ENCODE results near the gene ERG28. TPM values are rescaled to one million over a fixed set of nuclear protein-coding genes. Genes with fewer than 3 reads are reported as not detected.

ERG28 gene, protein sequence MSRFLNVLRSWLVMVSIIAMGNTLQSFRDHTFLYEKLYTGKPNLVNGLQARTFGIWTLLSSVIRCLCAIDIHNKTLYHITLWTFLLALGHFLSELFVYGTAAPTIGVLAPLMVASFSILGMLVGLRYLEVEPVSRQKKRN
- total RNA-seq (4.5 TPM), polyA plus RNA-seq (ENCODE audit: insufficient read depth in 1 of 8, insufficient read length in 8 of 8, low replicate concordance in 1 of 8) (10 to 100 TPM; 11.6 to 17.3 (median 14.2) TPM)
- long read RNA-seq, donor 1, transcript ERG28-201 (5 exons, 2,633 nt), result major isoform, 12 of 12 reads
- long read RNA-seq, donor 1, partial matches to known transcripts, result 0 of 12 reads
- long read RNA-seq, donor 1, other reads (novel, unspliced or antisense), result 0 of 12 reads
- long read RNA-seq, donor 2, partial matches to known transcripts, result 0 of 2 reads
- long read RNA-seq, donor 2, other reads (novel, unspliced or antisense), result 0 of 2 reads
- long read RNA-seq, donor 3, transcript ERG28-201 (5 exons, 2,633 nt), result major isoform, 21 of 28 reads
- long read RNA-seq, donor 3, partial matches to known transcripts, result 7 of 28 reads
- long read RNA-seq, donor 3, other reads (novel, unspliced or antisense), result 0 of 28 reads
- long read RNA-seq, donor 4, transcript ERG28-201 (5 exons, 2,633 nt), result major isoform, 9 of 9 reads
- long read RNA-seq, donor 4, partial matches to known transcripts, result 0 of 9 reads
- long read RNA-seq, donor 4, other reads (novel, unspliced or antisense), result 0 of 9 reads
- long read RNA-seq, donor 5, transcript ERG28-201 (5 exons, 2,633 nt), result major isoform, 50 of 57 reads
- long read RNA-seq, donor 5, partial matches to known transcripts, result 7 of 57 reads
- long read RNA-seq, donor 5, other reads (novel, unspliced or antisense), result 0 of 57 reads
- long read RNA-seq, donor 6, transcript ERG28-201 (5 exons, 2,633 nt), result major isoform, 35 of 42 reads
- long read RNA-seq, donor 6, partial matches to known transcripts, result 7 of 42 reads
- long read RNA-seq, donor 6, other reads (novel, unspliced or antisense), result 0 of 42 reads
- long read RNA-seq, donor 7, transcript ERG28-201 (5 exons, 2,633 nt), result major isoform, 25 of 31 reads
- long read RNA-seq, donor 7, partial matches to known transcripts, result 6 of 31 reads
- long read RNA-seq, donor 7, other reads (novel, unspliced or antisense), result 0 of 31 reads
- long read RNA-seq, donor 8, transcript ERG28-201 (5 exons, 2,633 nt), result major isoform, 23 of 73 reads
- long read RNA-seq, donor 8, partial matches to known transcripts, result 42 of 73 reads
- long read RNA-seq, donor 8, other reads (novel, unspliced or antisense), result 8 of 73 reads
- long read RNA-seq, donor 9, transcript ERG28-201 (5 exons, 2,633 nt), result major isoform, 14 of 20 reads
- long read RNA-seq, donor 9, partial matches to known transcripts, result 6 of 20 reads
- long read RNA-seq, donor 9, other reads (novel, unspliced or antisense), result 0 of 20 reads
- long read RNA-seq, donor 10, transcript ERG28-201 (5 exons, 2,633 nt), result major isoform, 23 of 23 reads
- long read RNA-seq, donor 10, partial matches to known transcripts, result 0 of 23 reads
- long read RNA-seq, donor 10, other reads (novel, unspliced or antisense), result 0 of 23 reads
- long read RNA-seq, donor 11, transcript ERG28-201 (5 exons, 2,633 nt), result major isoform, 9 of 9 reads
- long read RNA-seq, donor 11, partial matches to known transcripts, result 0 of 9 reads
- long read RNA-seq, donor 11, other reads (novel, unspliced or antisense), result 0 of 9 reads

DNA sequence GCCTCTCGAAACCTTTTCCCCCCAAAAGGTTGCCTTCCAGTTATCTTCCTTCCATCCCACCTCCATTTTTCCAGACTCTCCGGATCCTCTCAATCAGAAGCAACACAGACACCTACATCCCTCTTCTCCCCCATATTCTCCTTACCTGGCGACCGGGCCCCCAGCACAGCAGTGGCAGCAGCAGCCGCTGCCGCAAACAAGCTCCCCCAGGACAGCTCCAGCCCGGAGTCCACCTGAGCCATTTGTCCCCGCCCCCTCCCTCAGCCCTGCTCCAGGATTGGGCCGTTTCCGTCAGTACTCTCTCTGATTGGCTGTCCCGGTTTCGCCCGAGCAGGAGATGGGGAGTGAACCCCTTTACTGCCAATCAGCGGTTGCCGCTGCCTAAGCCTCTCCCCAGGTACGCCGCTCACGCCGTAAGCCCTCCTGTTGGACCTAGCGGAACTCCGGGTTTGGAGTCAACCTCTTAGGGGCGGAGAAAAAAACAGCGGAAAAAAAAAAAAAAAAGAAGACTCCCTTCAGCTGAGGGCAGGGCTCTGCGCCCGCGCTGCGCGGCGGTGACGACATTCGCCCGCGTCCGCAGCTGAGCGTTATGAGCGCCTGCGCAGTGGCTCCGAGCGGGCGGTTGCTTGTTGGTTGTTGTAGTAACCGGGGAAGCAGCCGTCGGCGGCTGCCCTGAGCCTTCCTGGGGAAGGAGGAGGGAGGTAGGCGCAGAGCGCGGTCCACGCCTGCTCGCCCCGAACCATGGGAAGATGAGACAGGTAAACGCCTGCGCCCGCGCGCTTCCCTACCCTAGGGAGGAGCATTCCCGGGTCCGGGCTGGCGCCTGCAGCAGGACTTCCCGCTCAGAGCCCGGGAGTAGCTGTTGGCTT lies at the start of gene ERG28, which contains the start of gene TTLL5:
Gene ERG28 (minus strand): TSS at position 247 of the 869 bp plus-strand sequence. CDS start 3,374 bp downstream, outside the sequence.
Gene TTLL5 (plus strand): TSS at position 617 of the 869 bp plus-strand sequence. CDS start 1,904 bp downstream, outside the sequence.
- Histone ChIP-seq H3K36me3 (ENCODE audit: control insufficient read depth, insufficient read depth, low read length) (no peaks in the 10 kb centered on the region), H3K4me1 (ENCODE audit: control insufficient read depth, insufficient read depth, low read length) (peaks cover 9% of the 10 kb centered on the region), H3K4me3 (ENCODE audit: low read length) (peak within 1 kb of the TSS; percentile 89), H3K9me3 (replicated peaks; ENCODE audit: control insufficient read depth, low read depth, low read length) (no peaks in the 10 kb centered on the region), H3K27ac (ENCODE audit: low read length) (peak within 1 kb of the TSS; percentile 91), H3K27me3 (ENCODE audit: control insufficient read depth, insufficient read depth, low read length) (no peaks in the 10 kb centered on the region)
- DNase-seq, result peak; percentile 99
- under 1% methylated on average over 47 of the region's 60 CpGs for WGBS (ENCODE audit: insufficient coverage)

DNA sequence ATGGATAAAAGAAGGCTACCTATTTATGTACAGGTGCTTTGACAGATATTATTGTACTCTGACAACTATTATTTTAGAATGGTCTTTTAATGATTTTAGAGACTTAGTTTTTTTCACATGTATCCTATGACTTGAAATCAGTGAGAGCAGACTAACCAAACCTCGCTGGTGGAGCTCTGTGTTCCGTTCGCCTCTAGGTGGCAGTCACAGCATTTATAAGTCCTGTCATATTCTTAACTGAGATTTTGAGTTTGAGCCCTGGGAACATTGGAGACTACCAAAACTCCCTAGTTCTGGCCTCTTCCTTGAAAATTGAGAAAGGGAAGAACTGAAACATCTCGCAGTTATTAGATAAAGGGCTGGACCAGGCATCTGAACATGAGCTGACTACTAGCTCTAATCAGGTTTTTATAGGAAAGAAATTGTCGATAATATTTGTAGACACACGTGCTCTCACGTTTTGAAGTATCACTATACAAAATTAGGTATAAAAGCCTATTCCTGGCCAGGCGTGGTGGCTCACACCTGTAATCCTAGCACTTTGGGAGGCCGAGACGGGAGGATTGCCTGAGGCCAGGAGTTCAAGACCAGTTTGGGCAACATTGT lies 48.6 kb upstream of the ERG28 start:
- Histone ChIP-seq H3K4me3 (ENCODE audit: low read length) (no peak overlapping the region), H3K36me3 (ENCODE audit: control insufficient read depth, insufficient read depth, low read length) (peaks cover 8% of the 10 kb centered on the region), H3K27ac (ENCODE audit: low read length) (no peak overlapping the region), H3K4me1 (ENCODE audit: control insufficient read depth, insufficient read depth, low read length) (peaks cover 9% of the 10 kb centered on the region), H3K9me3 (replicated peaks; ENCODE audit: control insufficient read depth, low read depth, low read length) (no peaks in the 10 kb centered on the region), H3K27me3 (ENCODE audit: control insufficient read depth, insufficient read depth, low read length) (no peaks in the 10 kb centered on the region)
- DNase-seq, result peak; percentile 94
- WGBS (ENCODE audit: insufficient coverage), result no CpG with 5 or more reads among the region's 10 CpGs

DNA sequence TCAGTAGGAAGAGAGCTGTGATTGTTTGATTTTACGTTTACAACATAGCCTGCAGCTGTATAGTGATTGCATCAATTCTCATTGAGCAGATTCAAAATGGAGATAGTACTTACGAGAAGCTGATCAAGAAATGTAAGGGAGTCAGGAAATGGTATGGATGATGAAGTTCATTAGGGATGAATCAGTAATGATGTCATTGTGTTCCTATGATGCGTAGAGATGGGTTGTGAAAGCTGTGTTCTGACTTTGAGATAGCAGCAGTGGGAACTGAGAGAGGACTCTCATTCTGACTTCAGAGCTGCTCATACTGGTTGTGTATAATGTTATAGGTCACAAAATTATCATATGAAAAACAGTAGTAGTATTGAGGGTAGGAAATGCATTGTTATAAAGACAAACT lies 44.3 kb upstream of the ERG28 start:
- Histone ChIP-seq H3K4me3 (ENCODE audit: low read length) (no peak overlapping the region), H3K36me3 (ENCODE audit: control insufficient read depth, insufficient read depth, low read length) (peaks cover 22% of the 10 kb centered on the region), H3K27ac (ENCODE audit: low read length) (no peak overlapping the region), H3K4me1 (ENCODE audit: control insufficient read depth, insufficient read depth, low read length) (peaks cover 9% of the 10 kb centered on the region), H3K9me3 (replicated peaks; ENCODE audit: control insufficient read depth, low read depth, low read length) (no peaks in the 10 kb centered on the region), H3K27me3 (ENCODE audit: control insufficient read depth, insufficient read depth, low read length) (no peaks in the 10 kb centered on the region)
- 92% methylated on average over 3 of the region's 3 CpGs for WGBS (ENCODE audit: insufficient coverage)
- no peak for DNase-seq

DNA sequence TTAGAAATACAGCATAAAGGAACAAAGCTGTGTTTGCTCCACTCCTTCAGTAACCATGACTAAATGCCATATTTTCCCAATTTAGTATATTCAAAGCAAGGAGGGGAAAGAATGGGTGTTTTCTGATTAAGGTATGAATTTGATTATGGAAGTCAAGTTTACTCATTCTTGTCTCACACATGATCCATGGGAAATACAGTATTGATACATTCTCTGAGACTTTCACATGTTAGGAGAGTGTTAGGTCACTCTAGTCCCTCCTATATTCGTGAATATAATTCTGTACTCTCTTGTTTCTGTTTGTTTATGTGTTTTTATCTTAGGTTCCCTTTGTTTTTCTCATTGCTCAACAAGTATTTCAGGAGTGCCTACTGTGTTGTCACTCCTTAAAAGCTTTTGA lies 42.8 kb upstream of the ERG28 start:
- Histone ChIP-seq H3K27ac (ENCODE audit: low read length) (peak overlapping the region; percentile 84), H3K36me3 (ENCODE audit: control insufficient read depth, insufficient read depth, low read length) (peaks cover 28% of the 10 kb centered on the region), H3K4me3 (ENCODE audit: low read length) (no peak overlapping the region), H3K4me1 (ENCODE audit: control insufficient read depth, insufficient read depth, low read length) (peaks cover 9% of the 10 kb centered on the region), H3K9me3 (replicated peaks; ENCODE audit: control insufficient read depth, low read depth, low read length) (no peaks in the 10 kb centered on the region), H3K27me3 (ENCODE audit: control insufficient read depth, insufficient read depth, low read length) (no peaks in the 10 kb centered on the region)
- DNase-seq, result no peak
- no CpG with 5 or more reads among the region's 1 CpG for WGBS (ENCODE audit: insufficient coverage)

DNA sequence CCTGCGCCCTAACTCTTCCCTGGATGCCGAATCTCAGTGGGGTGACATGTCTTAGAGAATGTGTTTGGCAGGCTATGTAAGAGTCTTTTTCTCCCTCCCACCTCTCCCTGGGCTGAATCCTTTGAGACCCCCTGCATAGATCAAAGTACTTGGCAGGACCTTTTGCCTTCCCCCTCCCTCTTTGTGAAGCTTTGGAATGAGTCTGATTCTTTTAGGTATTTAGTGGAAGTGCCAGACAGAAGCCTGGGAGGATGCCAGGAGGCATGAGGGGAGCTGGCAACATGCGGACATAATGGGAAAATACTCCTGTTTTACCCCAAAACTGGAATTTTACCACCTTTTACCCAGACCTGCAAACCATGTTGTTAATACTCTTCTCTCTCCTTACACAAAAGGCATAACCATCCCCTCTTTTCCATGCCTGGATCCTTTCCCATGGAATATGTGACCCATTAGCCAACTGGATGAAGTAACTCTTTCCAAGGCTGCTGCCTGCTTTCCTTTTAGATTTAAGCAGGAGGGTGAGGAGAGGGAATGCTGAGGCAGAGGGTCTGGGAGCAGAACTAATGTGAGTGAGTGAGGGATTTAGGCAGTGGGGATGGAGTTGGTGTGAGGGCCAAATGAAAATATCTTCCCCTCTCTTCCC lies 42.1 kb upstream of the ERG28 start:
- H3K4me3 ChIP-seq (ENCODE audit: low read length), result no peak overlapping the region
- H3K27me3 ChIP-seq (ENCODE audit: control insufficient read depth, insufficient read depth, low read length), result no peaks in the 10 kb centered on the region
- H3K36me3 ChIP-seq (ENCODE audit: control insufficient read depth, insufficient read depth, low read length), result peaks cover 25% of the 10 kb centered on the region
- no peaks in the 10 kb centered on the region for H3K9me3 ChIP-seq (replicated peaks; ENCODE audit: control insufficient read depth, low read depth, low read length)
- H3K4me1 ChIP-seq (ENCODE audit: control insufficient read depth, insufficient read depth, low read length), result peaks cover 9% of the 10 kb centered on the region
- peak; percentile 95 for DNase-seq
- WGBS (ENCODE audit: insufficient coverage), result 78% methylated on average over 1 of the region's 3 CpGs
- H3K27ac ChIP-seq (ENCODE audit: low read length), result peak overlapping the region; percentile 84

DNA sequence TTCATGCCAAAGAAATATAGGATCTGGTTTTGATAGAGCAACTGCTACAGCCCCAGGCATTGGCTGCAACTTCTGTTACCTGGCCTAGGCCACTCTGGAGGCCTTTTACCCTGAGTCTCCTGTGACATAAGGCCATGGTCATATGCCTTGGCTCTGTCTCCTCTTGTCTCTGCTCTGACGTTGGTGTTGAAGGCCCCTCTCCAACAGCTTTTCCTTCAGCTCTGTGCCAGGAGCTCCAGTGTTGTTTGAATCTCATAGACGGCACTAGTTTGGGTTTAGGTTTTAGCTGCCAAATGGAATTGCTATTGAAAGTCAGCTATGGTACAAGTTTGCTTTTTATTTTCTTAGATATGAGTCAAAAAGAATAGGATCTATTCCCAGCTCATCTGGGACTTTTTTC lies 41.4 kb upstream of the ERG28 start:
- DNase-seq, result peak; percentile 76
- Histone ChIP-seq H3K4me3 (ENCODE audit: low read length) (no peak overlapping the region), H3K27me3 (ENCODE audit: control insufficient read depth, insufficient read depth, low read length) (no peaks in the 10 kb centered on the region), H3K4me1 (ENCODE audit: control insufficient read depth, insufficient read depth, low read length) (peaks cover 9% of the 10 kb centered on the region), H3K9me3 (replicated peaks; ENCODE audit: control insufficient read depth, low read depth, low read length) (no peaks in the 10 kb centered on the region), H3K27ac (ENCODE audit: low read length) (peak overlapping the region; percentile 84), H3K36me3 (ENCODE audit: control insufficient read depth, insufficient read depth, low read length) (peaks cover 22% of the 10 kb centered on the region)
- no CpG with 5 or more reads among the region's 2 CpGs for WGBS (ENCODE audit: insufficient coverage)

DNA sequence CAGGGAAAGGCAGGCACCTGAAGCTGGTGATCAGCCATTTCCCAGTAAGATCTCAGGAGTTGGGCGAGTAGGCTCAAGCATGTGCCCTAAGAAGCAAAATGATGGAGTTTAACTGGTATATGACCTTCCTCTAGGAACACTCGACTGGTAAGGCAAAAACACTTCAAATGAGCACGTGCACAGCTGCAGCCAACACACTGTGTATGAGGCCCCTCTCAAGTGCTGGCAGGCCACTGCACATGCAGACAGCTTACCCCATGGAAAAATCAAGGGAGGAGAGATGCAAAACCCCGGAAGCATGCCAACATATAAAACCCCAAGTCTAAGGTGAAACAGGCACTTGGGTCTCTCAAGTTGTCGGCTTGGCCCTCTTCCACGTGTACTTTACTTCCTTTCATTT lies 39.6 kb upstream of the ERG28 start:
- Histone ChIP-seq H3K36me3 (ENCODE audit: control insufficient read depth, insufficient read depth, low read length) (peaks cover 22% of the 10 kb centered on the region), H3K9me3 (replicated peaks; ENCODE audit: control insufficient read depth, low read depth, low read length) (no peaks in the 10 kb centered on the region), H3K27ac (ENCODE audit: low read length) (no peak overlapping the region), H3K27me3 (ENCODE audit: control insufficient read depth, insufficient read depth, low read length) (no peaks in the 10 kb centered on the region), H3K4me1 (ENCODE audit: control insufficient read depth, insufficient read depth, low read length) (peaks cover 9% of the 10 kb centered on the region), H3K4me3 (ENCODE audit: low read length) (no peak overlapping the region)
- no peak for DNase-seq
- WGBS (ENCODE audit: insufficient coverage), result 89% methylated on average over 4 of the region's 6 CpGs

DNA sequence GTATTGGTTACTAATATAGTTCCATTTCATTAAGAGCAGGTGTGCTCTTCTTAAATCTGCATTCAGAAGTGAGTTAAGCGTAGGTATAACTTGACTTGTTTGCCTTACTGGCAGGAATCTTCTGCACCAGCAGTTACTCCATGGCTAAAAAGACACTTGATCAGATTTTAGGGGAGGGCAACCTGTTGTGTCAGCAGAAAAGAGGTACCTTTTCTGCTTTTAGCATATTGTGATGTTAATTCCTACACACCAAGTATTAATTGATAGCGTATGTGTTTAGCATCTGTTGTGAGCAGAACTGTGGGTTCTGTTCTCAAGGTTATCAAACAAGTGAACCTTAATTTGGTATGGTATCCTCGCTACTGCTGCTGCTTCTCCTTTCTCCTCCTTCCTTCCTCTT lies 38.7 kb upstream of the ERG28 start:
- WGBS (ENCODE audit: insufficient coverage), result no CpG with 5 or more reads among the region's 3 CpGs
- H3K4me3 ChIP-seq (ENCODE audit: low read length), result no peak overlapping the region
- peaks cover 9% of the 10 kb centered on the region for H3K4me1 ChIP-seq (ENCODE audit: control insufficient read depth, insufficient read depth, low read length)
- no peaks in the 10 kb centered on the region for H3K27me3 ChIP-seq (ENCODE audit: control insufficient read depth, insufficient read depth, low read length)
- no peak for DNase-seq
- no peaks in the 10 kb centered on the region for H3K9me3 ChIP-seq (replicated peaks; ENCODE audit: control insufficient read depth, low read depth, low read length)
- H3K27ac ChIP-seq (ENCODE audit: low read length), result no peak overlapping the region
- H3K36me3 ChIP-seq (ENCODE audit: control insufficient read depth, insufficient read depth, low read length), result peaks cover 22% of the 10 kb centered on the region
